Measurements from ENCODE around the gene HJV. TPM values are rescaled to one million over a fixed set of nuclear protein-coding genes. Genes with fewer than 3 reads are reported as not detected.

Gene HJV
- total RNA-seq, 1 experiment from 2014 or later = not detected

GRCh38 chr1:145990249-145990855 lies 31.2 kb downstream of the HJV start:
- Histone ChIP-seq H3K36me3 (ENCODE audit: control insufficient read depth, insufficient read depth, low read length) (peaks cover 2% of the 10 kb centered on the region; the same call in 1 of the 2 replicates), H3K4me3 (ENCODE audit: low read depth in 2 of 2, low read length in 2 of 2) (no peak overlapping the region), H3K27me3 (ENCODE audit: control insufficient read depth, insufficient read depth, low read length) (no peaks in the 10 kb centered on the region; the same call in 1 of the 2 replicates), H3K9me3 (ENCODE audit: control insufficient read depth, insufficient read depth, low read depth, low read length) (no peaks in the 10 kb centered on the region), H3K4me1 (ENCODE audit: control insufficient read depth, insufficient read depth, low read length) (no peaks in the 10 kb centered on the region), H3K27ac (ENCODE audit: low read length) (no peak overlapping the region)
- BruUV-seq (replicated peaks) = no TSS peak
- intact Hi-C loops (cut with micrococcal nuclease; ENCODE audit: unreplicated experiment) = no loop called here
- TF ChIP-seq CTCF (IDR thresholded peaks at IDR 0.05) (no peak), SIN3A (IDR thresholded peaks at IDR 0.05; ENCODE audit: borderline replicate concordance, insufficient read depth, low read depth, low read length) (no peak), POLR2AphosphoS5 (IDR thresholded peaks at IDR 0.05; ENCODE audit: low read depth, low read length) (no peak), REST (IDR thresholded peaks at IDR 0.05; ENCODE audit: insufficient read depth in 1 of 2, low read depth in 2 of 2, low read length in 1 of 2) (no peak), TCF7L2 (IDR thresholded peaks at IDR 0.05; ENCODE audit: low read depth, low read length) (no peak)
- ATAC-seq = no peak
- ChIA-PET CTCF (no interaction called here), POLR2A (interaction anchor here (0.6 to 0.7 kb wide), 2 partner anchors 145 to 166 kb away, joined by 5 to 8 read pairs; partner anchors contain the start of gene NUDT17)
- DNase-seq (ENCODE audit: low read depth, low spot score) = no peak
- in situ Hi-C loops (cut with HindIII; ENCODE audit: low pct_unique_long_range_greater_than_20kb, low sequenced_read_pairs) = no loop called here

- DNase-seq (ENCODE audit: low read depth, low spot score) (no peak), ATAC-seq (no peak)
- no peak overlapping the region for H3K27ac ChIP-seq (ENCODE audit: low read length)
- in situ Hi-C loops (cut with HindIII; ENCODE audit: low pct_unique_long_range_greater_than_20kb, low sequenced_read_pairs) = no loop called here
- H3K27me3 ChIP-seq (ENCODE audit: control insufficient read depth, insufficient read depth, low read length) = no peaks in the 10 kb centered on the region; the same call in 1 of the 2 replicates
- peaks cover 2% of the 10 kb centered on the region; the same call in 1 of the 2 replicates for H3K36me3 ChIP-seq (ENCODE audit: control insufficient read depth, insufficient read depth, low read length)
- intact Hi-C loops (cut with micrococcal nuclease; ENCODE audit: unreplicated experiment) = no loop called here
- no peak for TF ChIP-seq TCF7L2 (IDR thresholded peaks at IDR 0.05; ENCODE audit: low read depth, low read length)
- no peak for TF ChIP-seq POLR2AphosphoS5 (IDR thresholded peaks at IDR 0.05; ENCODE audit: low read depth, low read length)
- no peak for TF ChIP-seq SIN3A (IDR thresholded peaks at IDR 0.05; ENCODE audit: borderline replicate concordance, insufficient read depth, low read depth, low read length)
- no peak for TF ChIP-seq CTCF (IDR thresholded peaks at IDR 0.05)
- TF ChIP-seq REST (IDR thresholded peaks at IDR 0.05; ENCODE audit: insufficient read depth in 1 of 2, low read depth in 2 of 2, low read length in 1 of 2) = no peak
- BruUV-seq (replicated peaks) = no TSS peak
- no peaks in the 10 kb centered on the region for H3K9me3 ChIP-seq (ENCODE audit: control insufficient read depth, insufficient read depth, low read depth, low read length)
- no peak overlapping the region for H3K4me3 ChIP-seq (ENCODE audit: low read depth in 2 of 2, low read length in 2 of 2)
- ChIA-PET CTCF (no interaction called here), POLR2A (no interaction called here)
- no peaks in the 10 kb centered on the region for H3K4me1 ChIP-seq (ENCODE audit: control insufficient read depth, insufficient read depth, low read length)
Measured at GRCh38 chr1:145988773-145989172, 32.8 kb downstream of the HJV start.

All from Panc1 (cell line).